K562 (cell line): ENCODE results near the gene TMED8.
"Not testable (repeated sequence)": the region's sequence is repeated elsewhere in the genome, so short reads cannot be mapped to it uniquely, and the experiment has no call there.

ENCODE experiments used
- CREM ChIP-seq: IDR thresholded peaks from 2 replicates; pipeline ENCODE4 v1.6.1; 2014; ENCODE audit warnings: antibody characterized with exemption, low read depth
- HDAC2 ChIP-seq: fragments of 450-650 bp; IDR thresholded peaks from 2 replicates; pipeline ENCODE4 v1.6.1; 2016; ENCODE audit warnings: mild to moderate bottlenecking
- MCM5 ChIP-seq: fragments of 450-650 bp; IDR thresholded peaks from 2 replicates; pipeline ENCODE4 v1.6.1; 2016; ENCODE audit warnings: low read depth
- MITF ChIP-seq: IDR thresholded peaks from 2 replicates; pipeline ENCODE4 v1.6.1; 2014; ENCODE audit warnings: antibody characterized with exemption
- USF1 ChIP-seq: sonication (generic); formaldehyde crosslinking; IDR thresholded peaks from 2 replicates; pipeline ENCODE4 v1.9.0; 2022; ENCODE audit warnings: mild to moderate bottlenecking, missing genetic modification reagents
- ZNF12 ChIP-seq: sonication (generic); formaldehyde crosslinking; IDR thresholded peaks from 2 replicates; pipeline ENCODE4 v1.4.0; 2020; ENCODE audit warnings: mild to moderate bottlenecking, missing genetic modification reagents
- TF ChIP-seq, protein P1 (sequence below), 3 experiments: IDR thresholded peaks in 2 of 3; conservative IDR thresholded peaks in 1 of 3; 2 replicates each; pipeline ENCODE4 v1.5.1; 2011 to 2012; ENCODE audit warnings: low read length in 3 of 3, mild to moderate bottlenecking in 3 of 3, control low read depth in 2 of 3, improper control_type of control experiment in 1 of 3, inconsistent platforms in 1 of 3, low read depth in 1 of 3, mixed read lengths in 1 of 3, moderate library complexity in 1 of 3; ENCODE audit not compliant: insufficient read depth in 2 of 3
- TF ChIP-seq, protein P2 (sequence below): sonication (generic); formaldehyde crosslinking; IDR thresholded peaks from 2 replicates; pipeline ENCODE4 v1.8.1; 2023; ENCODE audit warnings: mild to moderate bottlenecking, missing genetic modification reagents, moderate library complexity

DNA sequence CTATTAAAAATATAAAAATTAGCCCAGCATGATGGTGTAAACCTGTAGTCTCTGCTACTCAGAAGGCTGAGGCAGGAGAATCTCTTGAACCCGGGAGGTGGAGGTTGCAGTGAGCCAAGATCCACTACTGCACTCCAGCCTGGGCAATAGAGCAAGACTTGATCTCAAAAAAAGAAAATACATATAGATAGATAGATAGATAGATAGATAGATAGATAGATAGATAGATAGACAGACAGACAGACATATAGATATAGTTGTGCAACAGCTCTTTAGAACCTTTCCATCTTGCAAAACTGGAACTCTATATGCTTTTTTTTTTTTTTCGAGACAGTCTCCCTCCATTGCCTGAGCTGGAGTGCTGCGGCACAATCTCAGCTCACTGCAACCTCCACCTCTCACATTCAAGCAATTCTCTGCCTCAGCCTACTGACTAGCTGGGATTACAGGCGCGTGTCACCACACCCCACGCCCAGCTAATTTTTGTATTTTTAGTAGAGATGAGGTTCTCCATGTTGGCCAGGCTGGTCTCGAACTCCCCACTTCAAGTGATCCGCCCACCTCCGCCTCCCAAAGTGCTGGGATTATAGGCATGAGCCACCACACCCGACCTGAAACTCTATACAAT lies 38.6 kb upstream of the TMED8 start:
- TF ChIP-seq, protein P1, sequence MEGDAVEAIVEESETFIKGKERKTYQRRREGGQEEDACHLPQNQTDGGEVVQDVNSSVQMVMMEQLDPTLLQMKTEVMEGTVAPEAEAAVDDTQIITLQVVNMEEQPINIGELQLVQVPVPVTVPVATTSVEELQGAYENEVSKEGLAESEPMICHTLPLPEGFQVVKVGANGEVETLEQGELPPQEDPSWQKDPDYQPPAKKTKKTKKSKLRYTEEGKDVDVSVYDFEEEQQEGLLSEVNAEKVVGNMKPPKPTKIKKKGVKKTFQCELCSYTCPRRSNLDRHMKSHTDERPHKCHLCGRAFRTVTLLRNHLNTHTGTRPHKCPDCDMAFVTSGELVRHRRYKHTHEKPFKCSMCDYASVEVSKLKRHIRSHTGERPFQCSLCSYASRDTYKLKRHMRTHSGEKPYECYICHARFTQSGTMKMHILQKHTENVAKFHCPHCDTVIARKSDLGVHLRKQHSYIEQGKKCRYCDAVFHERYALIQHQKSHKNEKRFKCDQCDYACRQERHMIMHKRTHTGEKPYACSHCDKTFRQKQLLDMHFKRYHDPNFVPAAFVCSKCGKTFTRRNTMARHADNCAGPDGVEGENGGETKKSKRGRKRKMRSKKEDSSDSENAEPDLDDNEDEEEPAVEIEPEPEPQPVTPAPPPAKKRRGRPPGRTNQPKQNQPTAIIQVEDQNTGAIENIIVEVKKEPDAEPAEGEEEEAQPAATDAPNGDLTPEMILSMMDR (IDR thresholded peaks at IDR 0.05 in 2 of 3, conservative IDR thresholded peaks at IDR 0.05 in 1 of 3; ENCODE audit: insufficient read depth in 2 of 3, low read depth in 1 of 3, low read length in 3 of 3) = not testable (repeated sequence)
- not testable (repeated sequence) for TF ChIP-seq HDAC2; MCM5; ZNF12 (CRISPR knock-in tag); CREM; MITF; USF1 (CRISPR knock-in tag)
- TF ChIP-seq, protein P2, sequence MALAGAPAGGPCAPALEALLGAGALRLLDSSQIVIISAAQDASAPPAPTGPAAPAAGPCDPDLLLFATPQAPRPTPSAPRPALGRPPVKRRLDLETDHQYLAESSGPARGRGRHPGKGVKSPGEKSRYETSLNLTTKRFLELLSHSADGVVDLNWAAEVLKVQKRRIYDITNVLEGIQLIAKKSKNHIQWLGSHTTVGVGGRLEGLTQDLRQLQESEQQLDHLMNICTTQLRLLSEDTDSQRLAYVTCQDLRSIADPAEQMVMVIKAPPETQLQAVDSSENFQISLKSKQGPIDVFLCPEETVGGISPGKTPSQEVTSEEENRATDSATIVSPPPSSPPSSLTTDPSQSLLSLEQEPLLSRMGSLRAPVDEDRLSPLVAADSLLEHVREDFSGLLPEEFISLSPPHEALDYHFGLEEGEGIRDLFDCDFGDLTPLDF (CRISPR knock-in tag) = not testable (repeated sequence)
